Measurements from ENCODE around the gene PKP1. TPM values are rescaled to one million over a fixed set of nuclear protein-coding genes. Genes with fewer than 3 reads are reported as not detected.

The PKP1 gene
- total RNA-seq, 1 donor from 2014 or later, result not detected

GRCh38 chr1:201294876-201295275 lies 11.6 kb downstream of the PKP1 start:
- Histone ChIP-seq H3K27me3 (no peaks in the 10 kb centered on the region), H3K36me3 (no peaks in the 10 kb centered on the region), H3K9me3 (no peaks in the 10 kb centered on the region), H3K4me3 (no peak overlapping the region), H3K27ac (no peak overlapping the region), H3K4me1 (no peaks in the 10 kb centered on the region)
- TF ChIP-seq, protein P1, sequence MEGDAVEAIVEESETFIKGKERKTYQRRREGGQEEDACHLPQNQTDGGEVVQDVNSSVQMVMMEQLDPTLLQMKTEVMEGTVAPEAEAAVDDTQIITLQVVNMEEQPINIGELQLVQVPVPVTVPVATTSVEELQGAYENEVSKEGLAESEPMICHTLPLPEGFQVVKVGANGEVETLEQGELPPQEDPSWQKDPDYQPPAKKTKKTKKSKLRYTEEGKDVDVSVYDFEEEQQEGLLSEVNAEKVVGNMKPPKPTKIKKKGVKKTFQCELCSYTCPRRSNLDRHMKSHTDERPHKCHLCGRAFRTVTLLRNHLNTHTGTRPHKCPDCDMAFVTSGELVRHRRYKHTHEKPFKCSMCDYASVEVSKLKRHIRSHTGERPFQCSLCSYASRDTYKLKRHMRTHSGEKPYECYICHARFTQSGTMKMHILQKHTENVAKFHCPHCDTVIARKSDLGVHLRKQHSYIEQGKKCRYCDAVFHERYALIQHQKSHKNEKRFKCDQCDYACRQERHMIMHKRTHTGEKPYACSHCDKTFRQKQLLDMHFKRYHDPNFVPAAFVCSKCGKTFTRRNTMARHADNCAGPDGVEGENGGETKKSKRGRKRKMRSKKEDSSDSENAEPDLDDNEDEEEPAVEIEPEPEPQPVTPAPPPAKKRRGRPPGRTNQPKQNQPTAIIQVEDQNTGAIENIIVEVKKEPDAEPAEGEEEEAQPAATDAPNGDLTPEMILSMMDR (IDR thresholded peaks at IDR 0.05), result no peak
- DNase-seq (ENCODE audit: low spot score in 2 of 2), result no peak
- intact Hi-C loops (cut with DNase I), result no loop called here

- Histone ChIP-seq H3K27me3 (no peaks in the 10 kb centered on the region), H3K36me3 (no peaks in the 10 kb centered on the region), H3K4me1 (no peaks in the 10 kb centered on the region), H3K4me3 (no peak overlapping the region), H3K27ac (no peak overlapping the region), H3K9me3 (no peaks in the 10 kb centered on the region)
- TF ChIP-seq, protein P1 (IDR thresholded peaks at IDR 0.05), result no peak
- DNase-seq (ENCODE audit: low spot score in 2 of 2), result no peak
- intact Hi-C loops (cut with DNase I), result no loop called here
Measured at GRCh38 chr1:201295346-201295745, 12.0 kb downstream of the PKP1 start.

GRCh38 chr1:201295861-201296260 lies 12.6 kb downstream of the PKP1 start:
- DNase-seq (ENCODE audit: low spot score in 2 of 2), result no peak
- Histone ChIP-seq H3K9me3 (no peaks in the 10 kb centered on the region), H3K4me3 (no peak overlapping the region), H3K27ac (no peak overlapping the region), H3K27me3 (no peaks in the 10 kb centered on the region), H3K4me1 (no peaks in the 10 kb centered on the region), H3K36me3 (no peaks in the 10 kb centered on the region)
- TF ChIP-seq, protein P1 (IDR thresholded peaks at IDR 0.05), result no peak
- intact Hi-C loops (cut with DNase I), result no loop called here

DNA sequence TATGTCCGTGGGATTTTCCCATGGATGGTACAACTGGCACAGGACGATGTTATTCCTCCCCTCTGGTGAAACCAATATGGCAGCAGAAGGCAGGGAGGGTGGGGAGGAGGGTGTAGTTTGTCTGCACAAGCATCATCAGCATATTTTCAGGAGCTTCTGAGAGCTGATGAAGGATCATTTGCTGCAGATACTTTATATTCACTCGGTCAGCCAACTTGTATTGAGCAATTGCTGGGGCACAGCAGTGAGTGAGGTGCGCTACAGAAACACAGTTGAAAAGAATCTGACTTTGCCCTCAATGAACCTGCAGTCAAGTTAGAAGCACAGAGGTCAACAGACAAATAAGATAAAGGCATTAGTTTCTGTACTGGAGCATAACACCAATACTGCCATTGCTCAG lies 13.0 kb downstream of the PKP1 start:
- no peak overlapping the region for H3K27ac ChIP-seq
- no peak overlapping the region for H3K4me3 ChIP-seq
- intact Hi-C loops (cut with DNase I), result no loop called here
- TF ChIP-seq, protein P1 (IDR thresholded peaks at IDR 0.05), result no peak
- H3K36me3 ChIP-seq, result no peaks in the 10 kb centered on the region
- no peaks in the 10 kb centered on the region for H3K9me3 ChIP-seq
- H3K27me3 ChIP-seq, result no peaks in the 10 kb centered on the region
- DNase-seq (ENCODE audit: low spot score in 2 of 2), result no peak
- H3K4me1 ChIP-seq, result no peaks in the 10 kb centered on the region

GRCh38 chr1:201298396-201299381 lies 15.4 kb downstream of the PKP1 start:
- Histone ChIP-seq H3K9me3 (no peaks in the 10 kb centered on the region), H3K4me1 (no peaks in the 10 kb centered on the region), H3K27ac (no peak overlapping the region), H3K27me3 (no peaks in the 10 kb centered on the region), H3K36me3 (no peaks in the 10 kb centered on the region), H3K4me3 (no peak overlapping the region)
- intact Hi-C loops (cut with DNase I), result no loop called here
- DNase-seq (ENCODE audit: low spot score in 2 of 2), result no peak
- TF ChIP-seq, protein P1 (IDR thresholded peaks at IDR 0.05), result no peak
